ENCODE results near the gene PTPRA.
"Not testable (repeated sequence)": the region's sequence is repeated elsewhere in the genome, so short reads cannot be mapped to it uniquely, and the experiment has no call there.

PTPRA gene

GRCh38 chr20:3014662-3015061, 141.4 kb downstream of the PTPRA start:
- no peak overlapping the region for H3K9ac ChIP-seq (ENCODE audit: low read depth, low read length)
- no peaks in the 10 kb centered on the region for H3K4me1 ChIP-seq (ENCODE audit: insufficient read depth, low read length)
- peaks cover 4% of the 10 kb centered on the region; the same call in 1 of the 2 replicates for H3K9me3 ChIP-seq (ENCODE audit: insufficient read depth, low read depth, low read length)
- H3K36me3 ChIP-seq (ENCODE audit: insufficient read depth, low read depth, low read length): peaks cover 38% of the 10 kb centered on the region
- no peak overlapping the region for H3K27ac ChIP-seq (ENCODE audit: low read length)
- H3K27me3 ChIP-seq (ENCODE audit: insufficient read depth, low read length): no peaks in the 10 kb centered on the region
- no peak overlapping the region for H3K4me3 ChIP-seq (ENCODE audit: low read length)

- not testable (repeated sequence) for H3K4me3 ChIP-seq (ENCODE audit: low read length); H3K4me1 ChIP-seq (ENCODE audit: insufficient read depth, low read length); H3K27me3 ChIP-seq (ENCODE audit: insufficient read depth, low read length); H3K9me3 ChIP-seq (ENCODE audit: insufficient read depth, low read depth, low read length); H3K27ac ChIP-seq (ENCODE audit: low read length); H3K9ac ChIP-seq (ENCODE audit: low read depth, low read length)
- H3K36me3 ChIP-seq (ENCODE audit: insufficient read depth, low read depth, low read length): peaks cover 37% of the 10 kb centered on the region
These were observed 142.0 kb downstream of the PTPRA start for GRCh38 chr20:3015302-3015701.

- Histone ChIP-seq H3K9me3 (ENCODE audit: insufficient read depth, low read depth, low read length) (peaks cover 4% of the 10 kb centered on the region; the same call in 1 of the 2 replicates), H3K4me1 (ENCODE audit: insufficient read depth, low read length) (no peaks in the 10 kb centered on the region), H3K27ac (ENCODE audit: low read length) (no peak overlapping the region), H3K27me3 (ENCODE audit: insufficient read depth, low read length) (no peaks in the 10 kb centered on the region), H3K9ac (ENCODE audit: low read depth, low read length) (no peak overlapping the region), H3K4me3 (ENCODE audit: low read length) (no peak overlapping the region), H3K36me3 (ENCODE audit: insufficient read depth, low read depth, low read length) (peaks cover 65% of the 10 kb centered on the region)
These were observed 148.0 kb downstream of the PTPRA start for GRCh38 chr20:3021327-3021726.

- Histone ChIP-seq H3K9ac (ENCODE audit: low read depth, low read length) (no peak overlapping the region), H3K9me3 (ENCODE audit: insufficient read depth, low read depth, low read length) (peaks cover 4% of the 10 kb centered on the region; the same call in 1 of the 2 replicates), H3K27me3 (ENCODE audit: insufficient read depth, low read length) (no peaks in the 10 kb centered on the region), H3K27ac (ENCODE audit: low read length) (no peak overlapping the region), H3K4me3 (ENCODE audit: low read length) (no peak overlapping the region), H3K4me1 (ENCODE audit: insufficient read depth, low read length) (no peaks in the 10 kb centered on the region), H3K36me3 (ENCODE audit: insufficient read depth, low read depth, low read length) (peaks cover 65% of the 10 kb centered on the region)
These were observed 148.5 kb downstream of the PTPRA start for GRCh38 chr20:3021777-3022176.

GRCh38 chr20:3022559-3023490, 149.5 kb downstream of the PTPRA start:
- H3K36me3 ChIP-seq (ENCODE audit: insufficient read depth, low read depth, low read length): peaks cover 65% of the 10 kb centered on the region

GRCh38 chr20:3027987-3028386, 154.7 kb downstream of the PTPRA start:
- H3K4me1 ChIP-seq (ENCODE audit: insufficient read depth, low read length): no peaks in the 10 kb centered on the region
- H3K9ac ChIP-seq (ENCODE audit: low read depth, low read length): no peak overlapping the region
- no peaks in the 10 kb centered on the region for H3K9me3 ChIP-seq (ENCODE audit: insufficient read depth, low read depth, low read length)
- H3K27me3 ChIP-seq (ENCODE audit: insufficient read depth, low read length): no peaks in the 10 kb centered on the region
- H3K27ac ChIP-seq (ENCODE audit: low read length): no peak overlapping the region
- H3K36me3 ChIP-seq (ENCODE audit: insufficient read depth, low read depth, low read length): peaks cover 77% of the 10 kb centered on the region
- no peak overlapping the region for H3K4me3 ChIP-seq (ENCODE audit: low read length)

More at GRCh38 chr20:3022559-3023490, 149.5 kb downstream of the PTPRA start:
- H3K4me1 ChIP-seq (ENCODE audit: insufficient read depth, low read length); H3K27me3 ChIP-seq (ENCODE audit: insufficient read depth, low read length); H3K4me3 ChIP-seq (ENCODE audit: low read length); H3K27ac ChIP-seq (ENCODE audit: low read length); H3K9me3 ChIP-seq (ENCODE audit: insufficient read depth, low read depth, low read length); H3K9ac ChIP-seq (ENCODE audit: low read depth, low read length): not testable (repeated sequence)

GRCh38 chr20:3031524-3032147, 158.4 kb downstream of the PTPRA start:
- Histone ChIP-seq H3K4me3 (ENCODE audit: low read length) (no peak overlapping the region), H3K9me3 (ENCODE audit: insufficient read depth, low read depth, low read length) (no peaks in the 10 kb centered on the region), H3K9ac (ENCODE audit: low read depth, low read length) (no peak overlapping the region), H3K27me3 (ENCODE audit: insufficient read depth, low read length) (no peaks in the 10 kb centered on the region), H3K27ac (ENCODE audit: low read length) (no peak overlapping the region), H3K36me3 (ENCODE audit: insufficient read depth, low read depth, low read length) (peaks cover 75% of the 10 kb centered on the region), H3K4me1 (ENCODE audit: insufficient read depth, low read length) (no peaks in the 10 kb centered on the region)

- H3K27me3 ChIP-seq (ENCODE audit: insufficient read depth, low read length): no peaks in the 10 kb centered on the region
- H3K4me1 ChIP-seq (ENCODE audit: insufficient read depth, low read length): no peaks in the 10 kb centered on the region
- H3K36me3 ChIP-seq (ENCODE audit: insufficient read depth, low read depth, low read length): peaks cover 75% of the 10 kb centered on the region
- no peaks in the 10 kb centered on the region for H3K9me3 ChIP-seq (ENCODE audit: insufficient read depth, low read depth, low read length)
- H3K27ac ChIP-seq (ENCODE audit: low read length): no peak overlapping the region
- no peak overlapping the region for H3K4me3 ChIP-seq (ENCODE audit: low read length)
- H3K9ac ChIP-seq (ENCODE audit: low read depth, low read length): no peak overlapping the region
These were observed 159.3 kb downstream of the PTPRA start for GRCh38 chr20:3032624-3033023.

- no peaks in the 10 kb centered on the region for H3K27me3 ChIP-seq (ENCODE audit: insufficient read depth, low read length)
- no peak overlapping the region for H3K9ac ChIP-seq (ENCODE audit: low read depth, low read length)
- H3K9me3 ChIP-seq (ENCODE audit: insufficient read depth, low read depth, low read length): no peaks in the 10 kb centered on the region
- peaks cover 8% of the 10 kb centered on the region for H3K4me1 ChIP-seq (ENCODE audit: insufficient read depth, low read length)
- H3K36me3 ChIP-seq (ENCODE audit: insufficient read depth, low read depth, low read length): peaks cover 68% of the 10 kb centered on the region
- no peak overlapping the region for H3K4me3 ChIP-seq (ENCODE audit: low read length)
- no peak overlapping the region for H3K27ac ChIP-seq (ENCODE audit: low read length)
These were observed 164.4 kb downstream of the PTPRA start for GRCh38 chr20:3037654-3038053.

GRCh38 chr20:3038454-3038853, 165.2 kb downstream of the PTPRA start:
- peaks cover 8% of the 10 kb centered on the region for H3K4me1 ChIP-seq (ENCODE audit: insufficient read depth, low read length)
- H3K36me3 ChIP-seq (ENCODE audit: insufficient read depth, low read depth, low read length): peaks cover 61% of the 10 kb centered on the region
- no peaks in the 10 kb centered on the region for H3K9me3 ChIP-seq (ENCODE audit: insufficient read depth, low read depth, low read length)
- no peak overlapping the region for H3K27ac ChIP-seq (ENCODE audit: low read length)
- H3K4me3 ChIP-seq (ENCODE audit: low read length): no peak overlapping the region
- no peak overlapping the region for H3K9ac ChIP-seq (ENCODE audit: low read depth, low read length)
- no peaks in the 10 kb centered on the region for H3K27me3 ChIP-seq (ENCODE audit: insufficient read depth, low read length)

GRCh38 chr20:3039426-3039825, 166.1 kb downstream of the PTPRA start:
- no peak overlapping the region for H3K4me3 ChIP-seq (ENCODE audit: low read length)
- H3K9me3 ChIP-seq (ENCODE audit: insufficient read depth, low read depth, low read length): no peaks in the 10 kb centered on the region
- peaks cover 8% of the 10 kb centered on the region for H3K4me1 ChIP-seq (ENCODE audit: insufficient read depth, low read length)
- no peak overlapping the region for H3K9ac ChIP-seq (ENCODE audit: low read depth, low read length)
- H3K27me3 ChIP-seq (ENCODE audit: insufficient read depth, low read length): no peaks in the 10 kb centered on the region
- H3K36me3 ChIP-seq (ENCODE audit: insufficient read depth, low read depth, low read length): peaks cover 61% of the 10 kb centered on the region
- no peak overlapping the region for H3K27ac ChIP-seq (ENCODE audit: low read length)

GRCh38 chr20:3040086-3040485, 166.8 kb downstream of the PTPRA start:
- H3K4me1 ChIP-seq (ENCODE audit: insufficient read depth, low read length): peaks cover 12% of the 10 kb centered on the region

More at GRCh38 chr20:3040086-3040485, 166.8 kb downstream of the PTPRA start:
- Histone ChIP-seq H3K36me3 (ENCODE audit: insufficient read depth, low read depth, low read length) (peaks cover 56% of the 10 kb centered on the region), H3K27me3 (ENCODE audit: insufficient read depth, low read length) (no peaks in the 10 kb centered on the region), H3K27ac (ENCODE audit: low read length) (no peak overlapping the region), H3K4me3 (ENCODE audit: low read length) (no peak overlapping the region), H3K9ac (ENCODE audit: low read depth, low read length) (no peak overlapping the region), H3K9me3 (ENCODE audit: insufficient read depth, low read depth, low read length) (no peaks in the 10 kb centered on the region)

All from iPS-20b (cell line).